GM19099 (cell line): ENCODE data around the gene THOP1.

Experiments used
- POLR2A ChIP-seq: IDR thresholded peaks from 3 replicates; pipeline ENCODE4 v1.6.1; 2011; ENCODE audit warnings: low read depth; ENCODE audit not compliant: insufficient read length; ENCODE audit errors: extremely low read depth

Gene THOP1

GRCh38 chr19:2805261-2805900 lies 20.1 kb downstream of the THOP1 start:
- no peak for TF ChIP-seq POLR2A

DNA sequence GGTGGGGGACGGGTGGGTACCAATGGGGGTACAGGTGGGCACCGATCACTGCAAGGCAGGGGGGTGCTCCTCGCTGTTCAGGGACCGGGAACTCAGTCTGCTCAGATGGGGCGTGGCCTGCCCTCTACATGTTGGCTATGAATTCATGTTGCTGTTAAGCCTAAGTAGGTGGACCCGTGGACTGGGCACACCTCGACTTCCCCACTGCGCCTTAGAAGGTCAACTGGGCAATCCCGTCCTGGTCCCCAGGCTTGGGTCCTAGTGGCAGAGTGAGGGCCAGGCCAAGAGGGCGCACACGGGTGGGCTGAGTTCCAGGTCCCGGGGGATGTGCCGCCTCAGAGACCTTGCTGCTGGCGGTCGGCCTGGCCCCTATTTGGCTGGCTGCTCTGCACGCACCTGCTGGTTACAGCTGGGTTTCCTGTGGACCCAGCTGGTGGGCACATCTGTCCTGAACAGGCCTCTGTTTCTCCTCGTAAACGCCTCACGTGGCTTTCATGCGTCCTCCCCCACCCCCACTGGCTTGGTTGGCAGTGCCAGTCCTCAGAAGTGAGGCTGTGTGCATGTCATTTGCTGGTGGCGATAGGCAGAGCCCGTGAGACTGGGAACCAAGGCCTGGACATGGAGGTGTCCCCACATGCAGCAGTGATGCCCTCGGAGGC lies 20.8 kb downstream of the THOP1 start:
- TF ChIP-seq POLR2A: no peak

DNA sequence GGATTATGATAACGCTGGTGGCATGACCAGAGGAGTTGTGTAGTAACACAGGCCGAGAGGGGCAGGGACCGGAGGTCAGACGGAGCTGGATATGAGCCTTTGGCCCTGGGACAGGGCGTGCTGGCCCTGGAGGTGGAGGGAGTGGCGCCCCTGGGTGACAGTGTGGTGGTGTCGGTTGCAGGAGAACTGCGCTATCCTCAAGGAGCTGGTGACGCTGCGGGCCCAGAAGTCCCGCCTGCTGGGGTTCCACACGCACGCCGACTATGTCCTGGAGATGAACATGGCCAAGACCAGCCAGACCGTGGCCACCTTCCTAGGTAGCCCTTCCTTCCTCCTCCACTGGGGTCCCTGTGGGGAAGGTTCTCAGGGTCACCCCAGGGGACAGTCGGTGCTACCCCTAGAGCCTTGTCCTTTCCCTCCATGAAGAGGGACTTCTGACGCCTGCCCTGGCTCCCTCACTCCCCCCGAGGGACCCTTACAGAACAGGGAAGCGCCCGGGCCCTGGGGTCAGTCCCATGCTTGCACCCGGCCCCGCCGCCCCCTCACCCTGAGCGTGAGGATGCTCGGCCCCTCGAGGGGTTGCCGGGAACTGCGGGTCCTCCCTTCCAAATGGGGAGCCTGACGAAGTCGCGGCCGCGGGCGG lies 21.6 kb downstream of the THOP1 start:
- TF ChIP-seq POLR2A: no peak

- TF ChIP-seq POLR2A: no peak
Observed at GRCh38 chr19:2807379-2808128, 22.3 kb downstream of the THOP1 start.

DNA sequence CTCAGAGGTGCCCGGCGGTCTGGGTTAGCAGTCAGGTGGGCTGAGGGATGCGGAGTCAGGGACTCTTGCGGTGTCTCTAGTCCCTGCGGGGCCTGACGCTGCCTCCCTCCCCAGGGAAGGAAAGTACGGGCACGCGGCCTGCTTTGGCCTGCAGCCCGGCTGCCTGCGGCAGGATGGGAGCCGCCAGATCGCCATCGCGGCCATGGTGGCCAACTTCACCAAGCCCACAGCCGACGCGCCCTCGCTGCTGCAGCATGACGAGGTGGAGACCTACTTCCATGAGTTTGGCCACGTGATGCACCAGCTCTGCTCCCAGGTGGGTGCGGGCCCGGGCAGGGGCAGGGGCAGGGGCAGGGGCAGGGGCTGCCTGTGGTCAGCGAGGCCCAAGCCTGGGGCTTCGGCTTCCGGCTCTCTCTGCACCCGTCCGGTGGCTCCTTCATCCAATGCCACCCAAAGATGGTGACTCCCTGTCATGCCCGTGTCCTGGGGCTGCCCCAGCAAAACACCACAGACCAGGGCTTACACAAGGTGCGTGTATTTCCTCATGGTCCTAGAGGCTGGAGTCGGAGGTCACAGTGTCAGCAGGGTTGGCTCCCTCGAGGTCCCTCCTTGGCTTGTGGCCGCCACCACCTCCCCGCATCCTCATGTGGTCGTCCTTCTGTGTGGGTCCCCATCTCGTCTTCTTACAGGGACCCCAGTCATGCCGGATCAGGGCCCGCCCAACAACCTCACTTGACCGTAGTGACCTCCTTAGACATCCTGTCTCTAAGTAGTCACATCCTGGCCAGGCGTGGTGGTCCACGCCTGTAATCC lies 23.0 kb downstream of the THOP1 start:
- TF ChIP-seq POLR2A: no peak

DNA sequence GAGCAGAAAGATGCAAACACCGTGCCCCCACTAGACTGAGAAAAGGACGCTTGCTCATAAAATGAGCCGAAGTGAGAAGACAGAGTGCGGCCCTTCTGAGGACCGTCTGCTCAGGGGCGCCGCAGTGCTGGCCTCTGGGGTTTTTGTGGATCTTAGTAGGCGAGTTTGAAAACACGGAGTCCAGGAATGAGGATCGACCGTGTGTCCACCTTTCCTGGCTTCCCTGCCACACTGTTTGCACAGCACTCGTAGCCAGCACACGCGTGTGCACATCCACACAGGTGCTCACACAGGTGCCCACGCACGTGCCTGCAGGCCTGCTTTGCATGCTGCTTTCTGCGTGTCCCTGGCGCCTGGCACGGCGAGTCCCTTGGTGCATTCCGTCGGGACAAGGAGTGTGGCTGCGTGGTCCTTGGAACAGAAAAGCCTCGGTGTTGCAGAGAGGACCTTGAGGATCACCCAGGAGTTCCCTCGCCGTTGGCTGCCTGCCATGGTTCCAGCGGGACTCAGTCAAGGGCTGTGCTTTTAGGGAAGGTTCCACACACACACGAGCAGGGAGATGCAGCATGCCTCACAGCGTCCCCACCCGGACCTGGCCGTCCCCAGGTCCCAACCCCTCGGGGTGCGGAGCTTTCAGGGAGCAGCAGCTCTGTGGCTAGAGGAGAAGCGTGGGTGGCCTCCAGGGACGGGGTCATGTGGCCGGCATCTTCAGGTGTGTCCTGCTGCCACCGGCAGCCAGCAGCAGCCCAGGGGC lies 24.3 kb downstream of the THOP1 start:
- TF ChIP-seq POLR2A: no peak

GRCh38 chr19:2810141-2811091 lies 25.1 kb downstream of the THOP1 start:
- TF ChIP-seq POLR2A: no peak

DNA sequence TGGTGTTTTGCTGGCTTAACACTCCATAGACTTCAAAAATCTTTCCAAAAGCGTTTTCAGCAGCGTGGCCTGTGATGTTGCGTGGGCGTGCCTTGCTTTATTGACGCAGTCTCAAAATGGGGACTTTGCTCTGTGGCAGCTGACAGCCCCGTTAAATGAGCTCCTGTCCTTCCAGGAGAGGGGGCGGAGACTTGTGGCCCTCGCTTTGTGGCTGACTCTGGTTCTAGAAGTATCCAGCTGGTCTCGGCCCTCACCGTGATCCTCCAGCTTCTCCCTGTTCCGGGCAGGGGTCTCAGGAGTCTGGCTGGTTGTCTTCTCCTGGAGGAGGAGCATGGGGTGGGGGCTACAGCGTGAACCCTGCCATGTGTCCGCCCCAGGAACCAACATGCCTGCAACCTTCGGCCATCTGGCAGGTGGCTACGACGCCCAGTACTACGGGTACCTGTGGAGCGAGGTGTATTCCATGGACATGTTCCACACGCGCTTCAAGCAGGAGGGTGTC lies 26.0 kb downstream of the THOP1 start:
- TF ChIP-seq POLR2A: no peak

DNA sequence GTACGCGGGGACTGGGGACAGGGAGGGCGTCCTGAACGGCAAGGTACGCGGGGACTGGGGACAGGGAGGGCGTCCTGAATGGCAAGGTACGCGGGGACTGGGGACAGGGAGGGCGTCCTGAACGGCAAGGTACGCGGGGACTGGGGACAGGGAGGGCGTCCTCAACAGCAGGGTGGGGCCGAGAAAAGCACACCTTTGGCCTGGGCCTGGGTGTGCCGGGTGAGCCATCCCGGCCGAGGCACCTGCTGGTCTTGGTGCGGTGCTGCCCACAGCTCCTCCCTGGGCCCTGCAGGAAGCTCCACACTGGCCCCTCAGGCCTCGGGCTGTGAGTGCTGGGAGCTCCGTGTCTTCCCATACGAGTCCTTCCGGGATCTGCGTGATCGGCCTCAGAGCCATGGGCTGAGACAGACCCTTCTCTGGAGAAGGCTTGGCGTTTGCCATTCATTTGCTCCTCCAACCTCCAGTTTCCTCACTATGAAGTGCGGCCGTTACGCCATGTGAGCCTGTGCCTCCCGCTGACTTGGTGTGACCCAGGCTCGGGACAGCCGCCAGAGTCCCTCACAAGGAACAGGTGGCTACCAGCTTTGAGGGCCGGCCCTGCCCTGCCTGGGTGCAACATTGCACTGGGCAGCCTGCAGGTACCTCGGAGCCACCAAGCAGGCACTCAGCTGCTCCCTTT lies 26.6 kb downstream of the THOP1 start:
- TF ChIP-seq POLR2A: no peak

DNA sequence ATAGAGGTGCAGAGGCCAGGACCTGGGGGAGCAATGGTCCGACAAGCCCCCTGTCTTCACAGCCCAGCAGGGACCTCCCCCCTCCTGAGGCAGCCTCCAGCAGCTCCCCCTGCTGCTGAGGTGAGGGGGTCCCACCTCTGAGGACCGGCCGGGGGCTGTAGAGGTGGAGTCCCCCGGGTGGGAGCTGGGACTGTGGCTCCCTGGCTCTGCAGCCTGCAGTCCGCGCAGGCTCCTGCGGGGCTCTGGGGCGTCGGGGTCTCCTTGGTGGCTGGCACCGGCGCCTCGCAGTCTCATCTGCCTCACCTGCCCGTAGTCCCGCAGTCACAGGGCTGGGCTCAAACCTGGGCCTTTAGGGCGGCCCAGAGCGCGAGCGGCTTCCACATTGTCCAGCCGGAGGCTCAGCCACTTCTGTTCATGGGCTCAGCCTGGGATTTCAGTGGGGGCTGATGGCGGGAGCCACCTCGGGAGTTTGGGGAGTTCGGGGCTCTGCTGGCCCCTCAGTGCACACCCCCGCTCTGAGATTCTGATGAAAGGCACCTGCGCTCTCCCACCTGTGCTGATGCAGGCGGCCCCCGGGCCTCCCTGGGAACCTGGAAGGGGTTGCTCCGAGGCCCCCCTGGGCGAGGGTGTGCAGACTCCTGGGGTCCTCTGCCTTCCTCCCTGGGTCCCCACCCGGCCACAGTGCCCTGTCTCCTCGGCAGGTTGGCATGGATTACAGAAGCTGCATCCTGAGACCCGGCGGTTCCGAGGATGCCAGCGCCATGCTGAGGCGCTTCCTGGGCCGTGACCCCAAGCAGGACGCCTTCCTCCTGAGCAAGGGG lies 27.3 kb downstream of the THOP1 start:
- TF ChIP-seq POLR2A: no peak
